Adrenal gland (tissue), 5 donors: ENCODE measurements around the gene SCG2.

Experiments used
- CTCF ChIP-seq, 6 experiments: fragments of 450-650 bp in 4 of 6; fragments of 200-600 bp in 2 of 6; sonication (generic) in 1 of 6; IDR thresholded peaks; 1 replicate in 5 of 6; 2 replicates in 1 of 6; pipeline versions ENCODE4 v1.5.1 to v1.8.0; 2016 to 2021; ENCODE audit warnings: antibody characterized with exemption in 6 of 6, mild to moderate bottlenecking in 2 of 6, moderate library complexity in 1 of 6
- POLR2A ChIP-seq, 2 donors: fragments of 450-650 bp; IDR thresholded peaks; one replicate each; pipeline ENCODE4 v1.6.1; 2017; ENCODE audit warnings: antibody characterized with exemption in 2 of 2, mild to moderate bottlenecking in 2 of 2, moderate library complexity in 1 of 2
- donor health status: DM: no; HTN: no; CAD: no.

GRCh38 chr2:223604231-223604630, 2.1 kb upstream of the SCG2 start:
- no peak for TF ChIP-seq POLR2A (IDR thresholded peaks at IDR 0.05)
- TF ChIP-seq CTCF (IDR thresholded peaks at IDR 0.05) = no peak
